Measurements from ENCODE around the gene ZSCAN31. TPM values are rescaled to one million over a fixed set of nuclear protein-coding genes. Genes with fewer than 3 reads are reported as not detected.

Gene ZSCAN31
- total and polyA plus RNA-seq, 2 of the 8 experiments (the other 6 are each of a cell fraction or from before 2014, with no cell fraction given): 1.9 to 7.0 TPM

DNA sequence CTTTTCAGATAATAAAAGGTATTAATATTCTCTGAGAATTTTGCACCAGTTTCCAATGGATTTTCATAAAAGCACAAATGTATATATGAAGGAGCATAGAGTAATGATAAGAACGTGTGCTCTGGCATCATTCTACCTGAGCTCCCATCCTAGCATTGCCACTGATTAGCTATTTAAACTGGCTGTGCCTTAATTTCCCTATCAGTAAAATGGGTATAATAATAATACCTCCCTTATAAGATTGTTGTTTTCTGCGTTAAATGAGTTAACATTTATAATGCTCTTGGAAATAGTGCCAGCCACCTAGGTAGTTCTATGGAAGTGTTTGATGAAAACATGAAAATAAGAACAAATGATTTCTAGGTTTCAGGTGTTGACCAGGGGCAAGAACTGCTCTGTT, 25.0 kb upstream of the ZSCAN31 start:
- no peak overlapping the region for H4K91ac ChIP-seq (replicated peaks; ENCODE audit: insufficient read length, low read length)
- H3K23ac ChIP-seq (ENCODE audit: insufficient read length): no peak overlapping the region
- H2AK5ac ChIP-seq (ENCODE audit: low read depth, low read length): no peak overlapping the region
- peaks cover 0 to 4% (median 3%) of the 10 kb centered on the region in 4 experiments; a peak in 3 of 7 replicates for H3K4me1 ChIP-seq (replicated peaks in 1 of 4; ENCODE audit: control insufficient read depth in 3 of 4, insufficient read depth in 4 of 4, low read length in 3 of 4)
- H3K18ac ChIP-seq (ENCODE audit: extremely low read depth, low read length): no peak overlapping the region
- no peak overlapping the region for H4K8ac ChIP-seq (ENCODE audit: extremely low read depth, insufficient read depth, low read length)
- H2BK12ac ChIP-seq (ENCODE audit: low read depth, low read length): no peak overlapping the region
- H4K5ac ChIP-seq (ENCODE audit: insufficient read length, low read depth, low read length): no peak overlapping the region
- H3K27ac ChIP-seq (ENCODE audit: low read depth, low read length): no peak overlapping the region
- peaks cover 0 to 2% of the 10 kb centered on the region in 2 experiments for H4K20me1 ChIP-seq (replicated peaks in 1 of 2; ENCODE audit: control insufficient read depth in 1 of 2, insufficient read depth in 2 of 2, low read length in 2 of 2)
- ChIA-PET CTCF (ENCODE audit: partially characterized antibody) (interaction anchor here (1.3 kb wide), 1 partner anchor 9 kb away, joined by 3 read pairs; no protein-coding TSS in a partner anchor), POLR2A (ENCODE audit: partially characterized antibody) (interaction anchor here (2.5 kb wide), 1 partner anchor 25 kb away, joined by 7 read pairs; the partner anchor contains the start of gene ZSCAN31)
- H3K23me2 ChIP-seq (ENCODE audit: low read depth, low read length): 0 out of 2 replicates have a peak, but pooled peaks cover under 1% of the 10 kb centered on the region
- H3K9ac ChIP-seq (replicated peaks in 1 of 4; ENCODE audit: extremely low read depth in 1 of 4, low read depth in 3 of 4, low read length in 3 of 4): no peak overlapping the region
- no peak overlapping the region for H2AFZ ChIP-seq (ENCODE audit: low read length)
- H3K14ac ChIP-seq (ENCODE audit: insufficient read length): no peak overlapping the region
- no peak overlapping the region for H3K4ac ChIP-seq (replicated peaks; ENCODE audit: insufficient read length, low read depth, low read length)
- H3K56ac ChIP-seq (replicated peaks; ENCODE audit: insufficient read length, low read depth, low read length): no peak overlapping the region
- no peak overlapping the region for H2BK5ac ChIP-seq (ENCODE audit: low read depth, low read length)
- H3K4me2 ChIP-seq (ENCODE audit: insufficient read depth in 1 of 2, low read depth in 2 of 2, low read length in 2 of 2): no peak overlapping the region
- no peak overlapping the region for H2BK15ac ChIP-seq (ENCODE audit: low read length)
- H2BK120ac ChIP-seq (replicated peaks; ENCODE audit: low read depth, low read length): no peak overlapping the region
- H3K9me3 ChIP-seq (ENCODE audit: insufficient read depth in 2 of 2, low read depth in 1 of 2, low read length in 1 of 2): no peaks in the 10 kb centered on the region; a peak in 2 of 4 replicates
- no peaks in the 10 kb centered on the region for H3K79me1 ChIP-seq (ENCODE audit: low read depth, low read length)
- no peak for FAIRE-seq
- H3K79me2 ChIP-seq (ENCODE audit: control insufficient read depth in 1 of 2, insufficient read depth in 2 of 2, low read length in 2 of 2): peaks cover 5% of the 10 kb centered on the region in 2 experiments; a peak in 1 of 4 replicates
- H3K27me3 ChIP-seq (replicated peaks in 1 of 4; ENCODE audit: control insufficient read depth in 3 of 4, extremely low read depth in 1 of 4, insufficient read depth in 3 of 4, low read length in 3 of 4): no peaks in the 10 kb centered on the region
- H3K36me3 ChIP-seq (ENCODE audit: control insufficient read depth in 2 of 4, insufficient read depth in 4 of 4, low read length in 3 of 4): peaks cover 9 to 18% (median 14%) of the 10 kb centered on the region in 4 experiments; a peak in 6 of 8 replicates
- no peak for DNase-seq (ENCODE audit: low read depth in 1 of 2, low spot score in 2 of 2)
- H2BK20ac ChIP-seq (ENCODE audit: low read length): no peak overlapping the region
- 92% methylated on average over 2 of the region's 2 CpGs; no CpG with 5 or more reads in 1 of the 2 experiments for WGBS, 2 experiments (ENCODE audit: extremely low coverage in 1 of 2, insufficient coverage in 1 of 2, insufficient read length in 1 of 2, insufficient replicate concordance in 2 of 2, low coverage in 1 of 2, low lambda C conversion rate in 2 of 2, missing lambda C conversion rate in 1 of 2)
- H3K4me3 ChIP-seq (ENCODE audit: extremely low read depth in 1 of 4, insufficient read depth in 2 of 4, low read depth in 3 of 4, low read length in 4 of 4): no peak overlapping the region
- TF ChIP-seq SUZ12 (IDR thresholded peaks at IDR 0.05; ENCODE audit: low read length): no peak
- TF ChIP-seq SP4 (IDR thresholded peaks at IDR 0.05; ENCODE audit: low read length): no peak
- TF ChIP-seq, protein P1, sequence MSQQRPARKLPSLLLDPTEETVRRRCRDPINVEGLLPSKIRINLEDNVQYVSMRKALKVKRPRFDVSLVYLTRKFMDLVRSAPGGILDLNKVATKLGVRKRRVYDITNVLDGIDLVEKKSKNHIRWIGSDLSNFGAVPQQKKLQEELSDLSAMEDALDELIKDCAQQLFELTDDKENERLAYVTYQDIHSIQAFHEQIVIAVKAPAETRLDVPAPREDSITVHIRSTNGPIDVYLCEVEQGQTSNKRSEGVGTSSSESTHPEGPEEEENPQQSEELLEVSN (IDR thresholded peaks at IDR 0.05): no peak
- TF ChIP-seq CHD1 (IDR thresholded peaks at IDR 0.05; ENCODE audit: low read depth, low read length): no peak
- no peak for TF ChIP-seq RBBP5 (IDR thresholded peaks at IDR 0.05; ENCODE audit: borderline replicate concordance, low read depth, low read length)
- no peak for TF ChIP-seq RAD21 (IDR thresholded peaks at IDR 0.05 in 1 of 2, conservative IDR thresholded peaks at IDR 0.05 in 1 of 2; ENCODE audit: low read depth in 2 of 2, low read length in 2 of 2)
- no peak for TF ChIP-seq SRF (IDR thresholded peaks at IDR 0.05; ENCODE audit: low read depth, low read length)
- TF ChIP-seq CBX8 (IDR thresholded peaks at IDR 0.05; ENCODE audit: borderline replicate concordance, low read depth, low read length): no peak
- no peak for TF ChIP-seq RXRA (IDR thresholded peaks at IDR 0.05; ENCODE audit: insufficient read depth, low read depth, low read length)

Measured in H1 (cell line).